SJSA1 (cell line): ENCODE measurements around the gene ABHD17A. TPM values are rescaled to one million over a fixed set of nuclear protein-coding genes. Genes with fewer than 3 reads are reported as not detected.
A peak's percentile ranks its signal among the peaks of the same experiment; 100 is the strongest.
"Not testable (repeated sequence)": the region's sequence is repeated elsewhere in the genome, so short reads cannot be mapped to it uniquely, and the experiment has no call there.

Source experiments
- DNase-seq, 2 experiments: peaks; one replicate each; pipeline ENCODE4 v3.0.0-alpha.2; 2015 to 2020; ENCODE audit warnings: low spot score in 2 of 2, low read depth in 1 of 2
- H3K27ac ChIP-seq: fragments of 250-450 bp; sonication (Bioruptor Pico); 2 replicates; pipeline ENCODE4 v1.5.1; 2020; ENCODE audit warnings: mild to moderate bottlenecking, moderate library complexity
- H3K27me3 ChIP-seq: fragments of 250-450 bp; sonication (Bioruptor Pico); replicated peaks from 2 replicates; pipeline ENCODE4 v1.5.1; 2020; ENCODE audit warnings: mild to moderate bottlenecking, moderate library complexity
- H3K36me3 ChIP-seq: fragments of 250-450 bp; sonication (Bioruptor Pico); 2 replicates; pipeline ENCODE4 v1.5.1; 2020; ENCODE audit warnings: mild to moderate bottlenecking
- H3K4me1 ChIP-seq: fragments of 250-450 bp; sonication (Bioruptor Pico); replicated peaks from 2 replicates; pipeline ENCODE4 v1.6.1; 2021; ENCODE audit warnings: mild to moderate bottlenecking
- H3K4me3 ChIP-seq: fragments of 250-450 bp; sonication (Bioruptor Pico); 2 replicates; pipeline ENCODE4 v1.5.1; 2020; ENCODE audit warnings: mild to moderate bottlenecking
- H3K9me3 ChIP-seq: fragments of 250-450 bp; sonication (Bioruptor Pico); replicated peaks from 2 replicates; pipeline ENCODE4 v1.5.1; 2020; ENCODE audit warnings: mild to moderate bottlenecking
- total RNA-seq: library from RNA; depleted of rRNA; stranded (reverse); fragments of >200 nt; shearing (Covaris generic); gene quantifications from 2 replicates; pipeline ENCODE4 v1.2.3, GENCODE V29; 2014

ABHD17A gene
- total RNA-seq, 1 experiment from 2014 or later = 101 TPM

DNA sequence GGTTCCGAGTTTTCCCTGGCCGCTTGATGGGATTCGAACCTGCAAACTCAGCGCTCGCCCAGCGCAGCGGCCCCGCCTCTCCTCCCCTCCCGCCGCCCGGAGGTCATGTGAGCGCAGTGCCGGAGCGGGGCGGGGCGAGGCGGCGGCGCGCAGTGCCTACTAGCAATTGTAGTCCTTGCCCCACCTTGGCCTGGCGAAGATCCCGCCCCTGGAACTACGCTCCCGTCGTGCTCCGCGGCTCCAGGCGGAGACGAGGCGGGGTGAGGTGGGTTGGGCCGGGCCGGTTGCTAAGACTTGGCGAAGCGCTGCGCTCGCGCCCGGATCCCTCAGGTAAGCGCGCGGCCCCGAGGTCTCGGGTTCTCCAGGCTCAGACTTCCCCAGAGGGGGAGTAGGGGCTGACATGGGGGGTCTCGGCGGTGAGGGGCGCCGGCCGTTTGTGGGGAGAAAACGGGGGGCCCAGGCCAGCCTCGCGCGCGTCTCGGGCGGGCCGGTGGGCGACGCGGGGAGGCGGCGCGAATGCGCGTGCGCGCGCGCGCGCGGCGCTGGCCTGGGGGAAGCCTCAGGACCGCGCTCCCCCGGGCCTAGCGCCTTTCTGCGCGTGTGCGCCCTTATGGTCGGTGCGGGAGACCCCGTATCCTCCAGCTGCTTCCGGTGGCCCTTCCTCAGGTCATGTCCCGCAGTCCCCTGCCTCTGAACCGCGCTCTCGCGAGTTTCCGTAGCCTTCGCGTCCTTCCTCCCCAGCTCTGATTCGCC, 20.0 kb upstream of the ABHD17A start, which contains the start of the genes ADAT3 and SCAMP4:
TSS of gene ADAT3 (plus strand) at position 290 of the 753 bp plus-strand sequence. CDS start 6,649 bp downstream, outside the sequence.
TSS of gene SCAMP4 (plus strand) at position 290 of the 753 bp plus-strand sequence. CDS start 9,621 bp downstream, outside the sequence.
- H3K4me3 ChIP-seq = peak within 1 kb of the TSS; percentile 83
- peaks cover 7% of the 10 kb centered on the region for H3K4me1 ChIP-seq
- H3K27me3 ChIP-seq = no peaks in the 10 kb centered on the region
- no peaks in the 10 kb centered on the region for H3K9me3 ChIP-seq
- DNase-seq = peak; percentile 96 to 100
- H3K27ac ChIP-seq = peak within 1 kb of the TSS; percentile 49
- H3K36me3 ChIP-seq = peaks cover 19% of the 10 kb centered on the region

DNA sequence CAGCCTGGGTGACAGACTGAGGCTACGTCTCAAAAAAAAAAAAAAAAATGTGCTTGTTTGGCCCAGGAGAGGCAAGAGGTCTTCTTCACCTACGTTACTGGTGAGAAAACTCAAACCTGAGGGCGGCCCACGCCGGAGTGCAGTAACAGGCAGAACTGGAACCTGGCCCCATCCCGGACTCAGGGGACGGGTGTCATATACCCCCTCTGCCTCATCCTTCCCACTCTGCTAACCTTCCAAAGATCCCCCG, 19.5 kb upstream of the ABHD17A start:
- no peak overlapping the region for H3K27ac ChIP-seq

DNA sequence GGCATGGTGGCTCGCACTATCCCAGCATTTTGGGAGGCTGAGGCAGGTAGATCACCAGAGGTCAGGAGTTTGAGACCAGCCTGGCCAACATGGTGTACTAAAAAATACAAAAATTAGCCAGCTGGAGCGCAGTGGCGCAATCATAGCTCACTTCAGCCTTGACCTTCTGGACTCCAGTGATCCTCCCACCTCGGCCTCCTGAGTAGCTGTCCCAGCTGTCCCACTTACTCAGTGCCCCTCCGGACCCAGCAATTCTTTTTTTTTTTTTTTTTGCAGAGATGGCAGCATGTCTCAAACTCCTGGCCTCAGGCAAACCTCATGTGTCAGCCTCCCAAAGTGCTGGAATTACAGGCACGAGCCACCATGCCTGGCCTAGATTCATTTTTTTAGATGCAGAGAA, 17.6 kb upstream of the ABHD17A start:
- DNase-seq = no peak
- Histone ChIP-seq H3K27ac (no peak overlapping the region), H3K4me3 (no peak overlapping the region), H3K9me3 (no peaks in the 10 kb centered on the region), H3K4me1 (peaks cover 7% of the 10 kb centered on the region), H3K27me3 (no peaks in the 10 kb centered on the region), H3K36me3 (peaks cover 13% of the 10 kb centered on the region)

More for the DNA sequence above, 19.5 kb upstream of the ABHD17A start:
- H3K4me1 ChIP-seq = peaks cover 7% of the 10 kb centered on the region
- no peak for DNase-seq
- H3K36me3 ChIP-seq = peaks cover 19% of the 10 kb centered on the region
- peak overlapping the region; percentile 83 for H3K4me3 ChIP-seq
- no peaks in the 10 kb centered on the region for H3K27me3 ChIP-seq
- H3K9me3 ChIP-seq = no peaks in the 10 kb centered on the region

DNA sequence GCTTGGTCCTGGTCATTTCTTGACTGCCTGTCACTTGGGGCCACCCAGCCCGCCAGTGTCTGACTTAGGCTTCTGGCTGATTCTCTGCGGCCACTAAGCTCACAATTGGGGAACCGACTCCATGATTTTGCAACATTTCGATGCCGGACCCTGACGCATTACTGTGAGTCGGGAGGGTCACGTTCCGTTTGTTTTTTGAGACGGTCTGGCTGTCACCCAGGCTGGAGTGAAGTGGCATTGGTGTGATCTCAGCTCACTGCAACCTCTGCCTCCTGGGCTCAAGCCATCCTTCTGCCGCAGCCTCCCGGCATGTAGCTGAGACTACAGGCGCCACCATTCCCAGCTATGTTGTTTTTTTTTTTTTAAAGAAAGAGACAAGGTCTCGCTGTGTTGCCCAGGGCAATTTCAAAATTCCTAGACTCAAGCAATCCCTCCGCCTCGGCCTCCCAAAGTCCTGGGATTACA, 16.7 kb upstream of the ABHD17A start:
- DNase-seq = no peak
- Histone ChIP-seq H3K9me3 (no peaks in the 10 kb centered on the region), H3K27me3 (no peaks in the 10 kb centered on the region), H3K4me3 (no peak overlapping the region), H3K4me1 (peaks cover 14% of the 10 kb centered on the region), H3K27ac (no peak overlapping the region), H3K36me3 (peaks cover 11% of the 10 kb centered on the region)

DNA sequence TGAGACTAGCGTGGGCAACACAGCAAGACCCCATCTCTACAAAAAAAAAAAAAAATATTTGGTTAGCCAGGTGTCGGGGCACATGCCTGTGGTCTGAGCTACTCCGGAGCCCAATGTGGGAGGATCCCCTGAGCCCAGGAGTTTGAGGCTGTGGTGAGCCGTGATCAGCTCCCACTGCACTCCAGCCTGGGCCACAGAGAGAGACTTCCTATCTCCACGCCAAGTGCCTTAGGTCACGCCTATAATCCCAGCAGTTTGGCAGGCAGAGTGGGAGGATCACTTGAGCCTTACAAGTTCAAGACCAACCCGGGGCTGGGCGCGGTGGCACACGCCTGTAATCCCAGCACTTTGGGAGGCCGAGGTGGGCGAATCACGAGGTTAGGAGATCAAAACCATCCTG, 11.2 kb upstream of the ABHD17A start:
- no peaks in the 10 kb centered on the region for H3K36me3 ChIP-seq
- H3K27me3 ChIP-seq = no peaks in the 10 kb centered on the region
- H3K9me3 ChIP-seq = no peaks in the 10 kb centered on the region
- no peak overlapping the region for H3K4me3 ChIP-seq
- H3K27ac ChIP-seq = no peak overlapping the region
- no peak for DNase-seq
- peaks cover 7% of the 10 kb centered on the region for H3K4me1 ChIP-seq

DNA sequence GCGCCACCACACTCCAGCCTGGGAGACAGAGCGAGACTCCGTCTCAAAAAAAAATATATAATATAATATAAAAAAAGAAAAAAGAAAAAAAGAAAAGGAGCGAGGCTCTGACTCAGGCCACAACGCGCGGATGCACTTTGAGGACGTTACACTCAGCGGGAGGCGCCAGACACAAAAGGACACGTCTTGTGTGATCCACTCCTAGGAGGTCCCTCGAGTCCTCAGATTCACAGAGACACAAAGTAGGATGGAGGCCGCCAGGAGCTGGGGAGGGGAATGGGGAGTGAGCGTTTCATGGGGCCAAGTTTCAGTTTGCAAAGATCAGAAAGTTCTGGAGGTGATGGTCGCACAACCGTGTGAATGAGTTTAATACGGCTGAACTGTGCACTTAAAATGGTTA, 8.5 kb upstream of the ABHD17A start:
- H3K9me3 ChIP-seq = no peaks in the 10 kb centered on the region
- H3K36me3 ChIP-seq = no peaks in the 10 kb centered on the region
- H3K27ac ChIP-seq = no peak overlapping the region

DNA sequence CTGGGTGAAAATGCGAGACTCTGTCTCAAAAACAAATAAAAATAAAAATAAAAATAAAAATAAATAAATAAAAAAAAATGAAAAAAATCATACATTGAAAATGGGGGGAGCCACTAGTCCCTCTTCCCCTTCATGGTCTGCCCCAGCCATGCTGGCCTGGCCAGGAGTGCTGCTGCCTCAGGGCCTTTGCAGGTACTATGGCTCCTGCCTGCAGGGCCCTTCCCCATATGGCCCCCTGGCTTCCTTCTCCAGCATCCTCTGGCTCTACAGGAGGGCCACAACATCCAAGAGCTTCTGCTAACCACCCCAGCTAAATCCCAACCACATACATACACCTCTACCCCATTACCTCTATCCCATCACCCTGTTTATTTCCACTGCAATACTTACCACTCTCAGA, 4.6 kb upstream of the ABHD17A start:
- Histone ChIP-seq H3K4me1 (no peaks in the 10 kb centered on the region), H3K27ac (no peak overlapping the region), H3K36me3 (no peaks in the 10 kb centered on the region; the same call in 1 of the 2 replicates), H3K9me3 (no peaks in the 10 kb centered on the region), H3K27me3 (no peaks in the 10 kb centered on the region), H3K4me3 (no peak overlapping the region)
- no peak for DNase-seq

More for the DNA sequence above, 8.5 kb upstream of the ABHD17A start:
- Histone ChIP-seq H3K27me3 (no peaks in the 10 kb centered on the region), H3K4me3 (no peak overlapping the region), H3K4me1 (peaks cover 7% of the 10 kb centered on the region)
- DNase-seq = no peak

DNA sequence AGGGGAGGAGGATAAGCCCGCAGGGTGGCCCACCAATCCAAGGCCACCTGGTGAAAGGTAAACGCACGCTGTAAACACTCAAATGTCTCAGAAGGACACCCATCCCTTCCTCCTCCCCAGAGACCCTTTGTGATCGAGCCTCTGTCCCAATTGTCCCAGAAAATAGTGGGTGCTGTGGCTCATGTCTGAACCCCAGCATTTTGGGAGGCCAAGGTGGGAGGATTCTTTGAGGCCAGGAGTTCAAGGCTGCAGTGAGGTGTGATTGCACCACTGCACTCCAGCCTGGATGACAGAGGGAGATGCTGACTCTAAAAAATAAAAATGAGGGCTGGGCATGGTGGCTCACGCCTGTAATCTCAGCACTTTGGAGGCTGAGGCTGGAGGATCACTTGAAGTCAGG, 3.1 kb upstream of the ABHD17A start:
- no peak for DNase-seq
- Histone ChIP-seq H3K4me3 (no peak overlapping the region), H3K9me3 (no peaks in the 10 kb centered on the region), H3K4me1 (peaks cover 10% of the 10 kb centered on the region), H3K36me3 (no peaks in the 10 kb centered on the region; the same call in 1 of the 2 replicates), H3K27me3 (no peaks in the 10 kb centered on the region), H3K27ac (no peak overlapping the region)

DNA sequence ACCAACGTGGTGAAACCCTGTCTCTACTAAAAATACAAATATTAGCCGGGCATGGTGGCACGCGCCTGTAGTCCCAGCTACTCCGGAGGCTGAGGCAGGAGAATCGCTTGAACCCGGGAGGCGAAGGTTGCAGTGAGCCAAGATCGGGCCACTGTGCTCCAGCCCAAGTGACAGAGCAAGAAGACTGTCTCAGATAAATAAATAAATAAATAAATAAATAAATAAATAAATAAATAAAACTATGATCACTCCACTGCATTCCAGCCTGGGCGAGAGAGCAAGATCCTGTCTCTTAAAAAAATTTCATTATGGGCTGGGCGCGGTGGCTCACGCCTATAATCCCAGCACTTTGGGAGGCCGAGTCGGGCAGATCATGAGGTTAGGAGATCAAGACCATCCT, 1.1 kb upstream of the ABHD17A start:
- peaks cover 10% of the 10 kb centered on the region for H3K4me1 ChIP-seq
- not testable (repeated sequence) for H3K27me3 ChIP-seq, DNase-seq

DNA sequence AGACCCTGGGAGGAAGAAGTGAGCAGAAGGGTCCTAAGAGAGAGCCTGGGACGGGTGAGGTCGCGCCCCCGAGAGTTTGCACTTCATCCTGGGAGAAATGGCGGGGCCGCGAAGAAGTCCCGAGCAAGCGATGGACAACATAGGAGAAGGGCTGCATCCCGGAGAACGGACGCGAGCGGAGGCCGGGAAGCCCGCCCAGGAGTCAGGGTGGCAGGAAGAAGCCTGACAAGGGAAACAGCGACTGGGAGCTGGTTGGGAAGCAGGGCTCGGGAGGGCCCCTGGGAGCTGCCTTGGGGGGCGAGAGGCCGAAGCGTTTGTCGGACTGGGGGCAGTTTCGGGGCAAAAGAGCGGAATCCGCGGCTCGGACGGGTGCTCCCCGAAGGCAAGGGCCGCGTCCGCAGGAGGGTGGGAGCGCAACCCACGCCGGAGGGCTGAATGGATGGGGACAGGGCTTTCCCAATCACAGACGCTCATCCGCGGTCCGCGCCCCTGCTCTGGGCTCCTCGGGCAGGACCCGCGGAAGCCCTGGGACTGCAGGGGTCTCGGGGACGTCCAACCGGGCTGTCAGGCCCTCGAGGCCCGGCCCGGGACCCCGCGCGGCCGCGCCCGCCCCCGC, 469 bp downstream of the ABHD17A start:
- no peaks in the 10 kb centered on the region for H3K9me3 ChIP-seq
- peak in 1 of 2 experiments; percentile 37 for DNase-seq
- peak overlapping the region; percentile 74 for H3K4me3 ChIP-seq
- H3K36me3 ChIP-seq = peaks cover 24% of the 10 kb centered on the region
- H3K27me3 ChIP-seq = no peaks in the 10 kb centered on the region
- H3K27ac ChIP-seq = 0 out of 2 replicates have a peak overlapping the region, but pooled peaks have one; percentile 27
- H3K4me1 ChIP-seq = peaks cover 10% of the 10 kb centered on the region

More for the DNA sequence above, 1.1 kb upstream of the ABHD17A start:
- not testable (repeated sequence) for H3K9me3 ChIP-seq, H3K4me3 ChIP-seq, H3K27ac ChIP-seq
- peaks cover 12% of the 10 kb centered on the region for H3K36me3 ChIP-seq

DNA sequence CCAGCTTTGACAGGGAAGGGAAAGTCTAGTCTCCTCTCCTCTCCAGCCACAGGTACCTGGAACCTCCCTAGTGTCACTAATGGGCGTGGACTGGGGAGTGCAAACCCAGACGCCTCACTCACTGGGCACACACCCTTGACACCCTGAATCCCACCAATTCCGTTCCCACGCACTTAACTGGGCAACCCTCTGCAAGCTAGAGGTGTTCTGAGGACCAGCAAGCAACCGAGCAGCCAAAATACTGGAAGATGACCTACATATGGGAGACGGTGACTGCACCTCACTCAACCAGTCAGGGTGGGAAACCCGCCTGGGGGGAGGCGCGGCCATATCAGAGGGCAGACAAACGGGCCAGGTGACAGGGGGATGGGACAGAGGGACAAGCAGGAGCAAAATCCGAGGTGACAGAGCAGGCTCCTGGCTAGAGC, 991 bp downstream of the ABHD17A start:
- H3K4me1 ChIP-seq = peaks cover 10% of the 10 kb centered on the region
- no peak overlapping the region for H3K27ac ChIP-seq
- no peak for DNase-seq
- no peaks in the 10 kb centered on the region for H3K9me3 ChIP-seq
- peaks cover 24% of the 10 kb centered on the region for H3K36me3 ChIP-seq
- peak overlapping the region; percentile 74 for H3K4me3 ChIP-seq
- H3K27me3 ChIP-seq = no peaks in the 10 kb centered on the region

DNA sequence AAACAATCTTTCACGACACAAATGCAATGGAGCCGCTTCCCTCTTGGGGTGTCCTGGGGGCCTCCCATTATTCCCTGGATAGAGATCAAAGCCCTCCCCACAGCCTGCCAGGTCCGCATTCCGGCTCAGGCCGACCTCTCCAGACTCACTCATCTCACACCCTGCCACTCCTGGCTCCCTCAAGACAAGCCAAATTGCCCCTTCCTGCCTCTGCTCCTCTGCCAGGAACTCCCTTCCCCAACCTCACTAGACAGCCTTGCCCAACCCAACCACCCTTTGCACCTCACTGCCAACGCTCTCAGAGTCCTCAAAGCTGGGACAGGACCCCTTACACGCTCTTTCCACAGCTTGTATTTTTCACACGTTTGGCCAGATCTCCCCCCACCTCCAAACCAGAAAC, 1.5 kb downstream of the ABHD17A start:
- Histone ChIP-seq H3K27me3 (no peaks in the 10 kb centered on the region), H3K27ac (no peak overlapping the region), H3K4me1 (peaks cover 10% of the 10 kb centered on the region), H3K4me3 (peak overlapping the region; percentile 74), H3K9me3 (no peaks in the 10 kb centered on the region), H3K36me3 (peaks cover 24% of the 10 kb centered on the region)
- no peak for DNase-seq

DNA sequence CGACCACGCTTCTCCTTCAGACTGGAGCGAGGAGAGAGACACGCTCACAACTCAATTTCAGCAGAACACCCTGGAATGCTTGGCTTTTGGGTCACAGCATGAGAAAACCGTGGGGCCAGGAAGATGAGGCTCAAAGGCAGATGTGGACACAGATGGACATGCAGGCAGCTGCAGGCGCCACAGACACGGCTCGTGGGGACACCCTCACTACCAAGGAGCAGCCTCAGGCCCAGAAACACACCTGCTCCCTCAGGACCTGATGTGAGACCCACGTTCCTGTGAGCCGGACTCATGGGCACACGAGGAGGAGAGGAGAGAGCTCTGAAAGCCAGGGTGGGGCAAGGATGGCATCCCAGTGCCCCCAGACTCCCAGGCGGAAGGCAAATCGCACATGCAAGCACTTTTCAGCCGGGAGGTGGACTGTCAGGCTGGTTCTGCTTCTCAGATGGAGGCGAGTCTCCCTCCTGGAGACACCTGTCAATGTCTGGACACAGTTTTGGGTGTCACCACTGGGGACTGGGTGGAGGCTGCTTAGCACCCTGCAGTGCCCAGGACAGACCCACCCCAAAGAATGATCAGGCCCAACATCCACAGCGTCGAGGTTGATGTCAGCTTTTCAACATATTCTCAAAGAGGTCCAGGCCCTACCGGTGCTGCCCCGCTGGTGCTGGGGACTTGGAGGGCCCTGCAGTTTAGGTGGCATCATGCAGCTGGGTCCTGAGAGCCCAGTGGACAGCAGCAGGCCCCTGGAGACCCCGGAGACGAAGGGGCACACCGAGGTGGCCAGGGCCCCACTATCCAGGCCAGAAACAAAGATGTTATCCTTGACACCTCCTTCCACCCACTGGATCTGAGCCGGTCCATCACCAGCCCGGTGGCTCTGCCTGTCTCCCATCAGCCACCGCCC, 2.3 kb downstream of the ABHD17A start:
- no peaks in the 10 kb centered on the region for H3K27me3 ChIP-seq
- DNase-seq = no peak
- H3K4me3 ChIP-seq = peak overlapping the region; percentile 74; the same call in 1 of the 2 replicates
- H3K36me3 ChIP-seq = peaks cover 24% of the 10 kb centered on the region
- H3K27ac ChIP-seq = no peak overlapping the region
- peaks cover 10% of the 10 kb centered on the region for H3K4me1 ChIP-seq
- H3K9me3 ChIP-seq = no peaks in the 10 kb centered on the region
